T-helper 9 cell (primary cell): ENCODE data around the gene SPOUT1.
"Not testable (repeated sequence)": the region's sequence is repeated elsewhere in the genome, so short reads cannot be mapped to it uniquely, and the experiment has no call there.

Experiments used
- DNase-seq: peaks from one replicate; pipeline ENCODE4 v3.0.0-alpha.2; 2020

Gene SPOUT1

DNA sequence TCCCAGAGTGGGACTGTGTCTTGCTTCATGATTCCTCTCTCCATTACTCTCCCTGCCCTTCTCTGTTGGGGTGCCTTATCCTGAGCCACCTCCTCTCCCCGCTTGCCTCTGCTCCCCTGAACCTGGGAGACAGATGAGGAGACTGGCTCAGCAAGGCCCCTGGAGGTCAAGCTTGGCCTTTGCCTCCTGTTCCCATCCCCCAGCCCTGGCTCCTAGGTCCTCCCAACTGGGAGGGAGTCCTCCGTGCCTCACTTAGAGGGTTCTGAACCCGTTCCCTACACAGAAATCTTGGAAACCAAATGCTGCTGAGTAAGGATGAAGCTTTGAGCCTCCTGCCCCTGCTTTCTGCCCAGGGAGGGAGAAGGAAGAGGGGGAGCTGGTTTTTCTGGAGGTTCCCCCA lies 21.1 kb downstream of the SPOUT1 start:
- DNase-seq, result no peak

DNA sequence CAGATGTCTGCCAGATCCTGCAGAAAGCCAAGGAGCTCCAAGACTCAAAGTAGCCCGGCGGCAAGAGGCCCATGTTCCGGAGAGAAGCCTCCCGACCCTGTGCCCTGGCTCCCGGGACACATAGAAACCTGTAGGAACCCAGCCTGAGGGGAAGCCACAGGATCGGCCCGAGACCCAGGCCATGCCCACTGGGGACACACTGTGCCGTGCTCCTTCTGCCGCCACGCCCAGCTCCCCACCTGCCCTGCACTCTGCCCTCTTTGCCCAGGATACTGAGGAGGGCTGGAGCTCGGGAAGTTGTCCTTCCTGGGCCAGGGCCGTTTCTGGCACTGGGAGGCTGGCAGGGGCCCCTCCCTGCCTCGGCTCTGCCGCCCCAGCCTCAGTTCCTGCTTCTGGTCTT lies 21.8 kb downstream of the SPOUT1 start:
- no peak for DNase-seq

DNA sequence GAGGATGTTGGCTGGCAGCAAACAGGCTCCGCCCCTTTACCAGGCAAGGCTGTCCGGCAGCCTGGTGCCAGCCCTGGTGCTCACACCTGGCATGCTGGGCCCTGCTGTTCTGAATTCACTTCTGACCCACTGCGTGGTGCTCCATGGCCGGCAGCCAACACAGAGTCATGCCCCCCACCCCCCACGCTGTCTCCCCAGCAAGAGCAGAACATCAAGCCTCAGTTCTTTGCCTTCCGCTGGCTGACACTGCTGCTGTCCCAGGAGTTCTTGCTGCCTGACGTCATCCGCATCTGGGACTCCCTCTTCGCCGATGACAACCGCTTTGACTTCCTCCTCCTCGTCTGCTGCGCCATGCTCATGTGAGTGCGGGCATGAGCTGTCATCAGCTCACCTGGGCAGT lies 23.9 kb downstream of the SPOUT1 start:
- DNase-seq, result no peak

DNA sequence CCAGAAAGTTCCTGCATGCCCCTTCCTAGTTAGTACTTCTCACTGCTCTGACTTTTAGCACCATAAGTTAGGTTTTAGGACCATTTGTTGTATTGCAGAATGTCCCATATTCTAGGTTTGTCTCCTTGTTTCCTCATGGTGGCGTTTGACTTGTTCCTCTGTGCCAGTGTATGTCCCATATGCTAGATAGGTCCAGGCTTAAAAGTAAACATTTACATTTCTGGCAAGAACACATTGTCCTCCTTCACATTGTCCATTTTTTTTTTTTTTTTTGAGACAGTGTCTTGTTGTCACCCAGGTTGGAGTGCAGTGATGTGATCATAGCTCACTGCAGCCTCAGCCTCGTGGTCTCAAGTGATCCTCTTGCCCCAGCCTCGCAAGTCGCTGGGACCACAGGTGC lies 27.1 kb downstream of the SPOUT1 start:
- DNase-seq, result no peak

DNA sequence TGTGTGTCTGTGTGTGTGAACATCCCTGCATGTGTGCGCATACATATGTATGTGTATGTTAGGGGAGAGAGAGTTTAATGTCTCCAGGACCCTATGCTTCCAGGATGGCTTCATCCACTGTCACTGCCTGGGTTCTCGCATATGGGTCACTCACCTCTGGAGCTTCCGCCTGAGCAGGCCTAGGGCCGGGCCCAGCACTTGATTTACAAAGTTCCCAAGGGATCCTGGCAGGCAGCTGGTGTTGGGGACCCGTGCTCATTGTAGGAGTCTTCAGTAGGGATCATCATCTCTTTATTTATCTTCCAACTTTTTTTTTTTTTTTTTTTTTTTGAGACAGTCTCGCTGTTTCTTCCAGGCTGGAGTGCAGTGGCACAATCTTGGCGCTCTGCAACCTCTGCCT lies 29.5 kb downstream of the SPOUT1 start:
- DNase-seq, result no peak

DNA sequence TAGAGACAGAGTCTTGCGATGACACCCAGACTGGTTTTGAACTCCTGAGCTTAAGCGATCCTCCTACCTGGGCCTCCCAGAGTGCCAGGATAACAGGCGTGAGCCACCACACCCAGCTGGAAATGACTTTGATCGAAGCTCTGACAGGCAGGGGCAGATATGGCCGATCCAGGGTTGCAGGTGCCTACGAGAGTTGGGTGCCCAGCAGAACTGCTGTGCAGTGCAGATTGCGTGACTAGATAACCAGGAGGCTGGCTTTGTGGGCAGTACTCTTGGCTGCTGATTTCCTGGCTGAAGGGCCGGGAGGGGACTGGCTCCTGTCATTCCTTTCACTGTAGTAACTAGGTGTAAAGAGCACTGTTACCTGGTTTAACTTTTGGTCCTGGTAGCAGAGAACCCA lies 30.7 kb downstream of the SPOUT1 start:
- no peak for DNase-seq

DNA sequence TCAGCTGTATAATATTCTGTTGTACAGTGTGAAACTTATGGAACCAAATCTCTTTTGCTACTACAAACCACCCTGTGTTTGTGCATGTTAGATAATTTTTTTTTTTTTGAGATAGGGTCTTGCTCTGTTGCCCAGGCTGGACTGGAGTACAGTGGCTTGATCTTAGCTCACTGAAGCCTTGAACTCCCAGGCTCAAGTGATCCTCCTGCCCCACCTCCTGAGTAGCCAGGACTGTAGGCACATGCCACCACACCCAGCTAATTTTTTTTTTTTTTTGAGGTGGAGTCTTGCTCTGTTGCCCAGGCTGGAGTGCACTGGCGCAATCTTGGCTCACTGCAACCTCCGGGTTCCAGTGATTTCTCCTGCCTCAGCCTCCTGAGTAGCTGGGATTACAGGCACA lies 34.6 kb downstream of the SPOUT1 start:
- DNase-seq, result not testable (repeated sequence)

DNA sequence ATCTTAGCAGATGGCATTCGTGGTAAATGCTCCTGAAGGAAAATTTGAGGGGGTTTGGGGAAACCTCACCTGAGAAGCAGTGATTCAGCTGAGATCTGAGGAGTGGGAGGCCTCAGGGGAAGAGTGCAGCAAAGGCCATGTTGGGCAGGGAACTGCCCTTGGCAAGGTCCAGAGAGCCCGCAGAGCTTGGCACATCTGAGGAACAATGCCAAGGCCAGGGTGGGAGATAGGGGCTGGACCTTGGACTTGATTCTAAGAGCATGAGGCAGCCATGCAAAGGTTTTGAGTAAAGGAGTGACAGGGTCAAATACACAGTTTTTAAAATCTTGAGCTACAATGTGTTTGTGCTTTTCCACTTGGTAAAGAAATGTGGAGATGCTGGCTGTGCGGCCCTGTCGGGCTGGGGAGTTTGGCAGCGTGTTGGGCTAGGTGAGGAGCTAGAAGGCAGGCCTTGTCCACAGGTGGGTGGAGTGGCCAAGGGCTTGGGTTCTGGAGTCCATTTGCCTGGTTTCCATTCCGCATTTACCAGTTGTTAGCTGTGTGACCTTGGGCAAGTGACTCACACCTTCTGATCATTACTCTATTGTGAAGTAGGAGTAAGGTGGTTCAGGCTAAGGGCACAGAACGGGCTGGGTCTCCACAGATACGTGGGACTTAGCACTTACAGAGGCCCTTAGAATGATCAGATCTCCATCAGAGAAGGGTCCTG lies 36.5 kb downstream of the SPOUT1 start:
- DNase-seq, result no peak

DNA sequence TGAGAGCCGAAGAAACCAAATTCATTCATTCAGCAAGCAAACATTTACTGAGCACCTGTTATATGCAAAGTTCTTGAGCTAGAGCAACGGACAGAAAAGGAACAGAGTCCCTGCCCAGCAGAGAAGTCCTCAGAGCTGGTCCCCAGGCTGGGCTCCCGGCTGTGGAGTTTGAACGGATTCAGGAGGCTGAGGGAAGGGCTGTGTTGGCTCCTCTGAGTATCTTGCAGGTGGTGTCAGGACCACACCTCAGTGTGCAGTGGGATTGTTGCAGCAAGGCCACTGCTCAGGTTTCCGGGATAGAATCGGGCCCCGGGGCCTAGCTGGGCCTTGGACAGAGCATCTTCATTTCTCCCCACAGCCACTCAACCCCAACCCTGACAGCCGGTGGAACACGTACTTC lies 37.5 kb downstream of the SPOUT1 start:
- no peak for DNase-seq

DNA sequence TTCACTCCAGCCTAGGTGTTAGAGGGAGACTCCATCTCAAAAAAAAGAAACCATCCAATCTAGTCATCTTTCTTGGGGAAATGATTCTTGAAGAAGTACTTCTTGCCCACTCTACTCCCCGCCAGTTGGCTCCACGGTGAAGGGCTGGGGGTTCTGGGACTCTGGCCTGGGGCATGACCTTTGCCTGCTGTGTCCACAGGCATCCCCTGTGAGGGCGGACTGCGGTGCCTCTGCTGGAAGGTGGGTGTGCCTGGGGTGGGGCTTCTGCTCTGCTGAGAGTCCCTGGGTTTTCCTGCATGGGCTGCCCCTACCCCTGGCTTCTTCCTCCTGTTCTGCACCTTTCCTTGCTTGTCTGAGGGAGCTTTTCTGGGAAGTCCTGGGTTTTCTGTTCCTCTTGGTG lies 39.1 kb downstream of the SPOUT1 start:
- no peak for DNase-seq

DNA sequence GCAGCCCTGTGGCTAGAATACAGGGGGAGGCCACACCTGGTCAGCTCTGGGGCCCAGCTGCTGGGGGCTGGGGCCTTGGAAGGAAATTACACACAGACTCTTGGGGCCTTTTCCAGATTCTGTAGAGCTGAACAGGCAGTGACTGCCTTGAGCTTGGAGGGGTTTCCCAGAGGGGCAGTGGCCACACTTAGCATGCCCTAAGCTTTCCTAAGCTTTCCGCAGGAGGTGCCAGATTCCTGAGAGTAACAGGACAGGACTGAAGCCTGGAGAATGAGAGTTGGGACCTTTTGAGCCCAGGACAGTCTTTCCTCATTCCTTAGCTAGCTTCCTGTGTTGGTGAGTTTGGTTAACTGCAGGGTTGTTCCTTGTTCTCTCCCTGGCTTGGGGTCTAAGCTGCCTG lies 41.1 kb downstream of the SPOUT1 start:
- DNase-seq, result no peak

DNA sequence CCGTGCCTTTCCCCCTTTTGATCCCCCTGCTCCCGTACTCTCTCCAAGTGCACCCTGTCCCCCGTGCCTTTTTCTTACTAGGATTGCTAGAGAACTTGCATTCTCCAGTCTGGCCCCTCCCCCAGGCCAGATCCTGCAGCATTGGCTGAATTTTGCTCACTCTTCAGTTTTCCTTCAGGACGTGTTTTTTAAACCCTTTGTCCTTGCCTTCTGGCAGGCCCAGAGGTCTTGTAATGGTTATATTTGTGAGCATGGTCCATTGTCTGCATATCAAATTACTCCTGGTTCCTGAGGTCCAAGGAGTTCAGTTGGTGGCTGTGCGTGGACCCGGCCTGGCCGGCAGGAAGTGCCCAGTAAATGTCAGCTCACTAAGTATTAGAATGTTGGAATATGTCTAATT lies 41.9 kb downstream of the SPOUT1 start:
- DNase-seq, result no peak

DNA sequence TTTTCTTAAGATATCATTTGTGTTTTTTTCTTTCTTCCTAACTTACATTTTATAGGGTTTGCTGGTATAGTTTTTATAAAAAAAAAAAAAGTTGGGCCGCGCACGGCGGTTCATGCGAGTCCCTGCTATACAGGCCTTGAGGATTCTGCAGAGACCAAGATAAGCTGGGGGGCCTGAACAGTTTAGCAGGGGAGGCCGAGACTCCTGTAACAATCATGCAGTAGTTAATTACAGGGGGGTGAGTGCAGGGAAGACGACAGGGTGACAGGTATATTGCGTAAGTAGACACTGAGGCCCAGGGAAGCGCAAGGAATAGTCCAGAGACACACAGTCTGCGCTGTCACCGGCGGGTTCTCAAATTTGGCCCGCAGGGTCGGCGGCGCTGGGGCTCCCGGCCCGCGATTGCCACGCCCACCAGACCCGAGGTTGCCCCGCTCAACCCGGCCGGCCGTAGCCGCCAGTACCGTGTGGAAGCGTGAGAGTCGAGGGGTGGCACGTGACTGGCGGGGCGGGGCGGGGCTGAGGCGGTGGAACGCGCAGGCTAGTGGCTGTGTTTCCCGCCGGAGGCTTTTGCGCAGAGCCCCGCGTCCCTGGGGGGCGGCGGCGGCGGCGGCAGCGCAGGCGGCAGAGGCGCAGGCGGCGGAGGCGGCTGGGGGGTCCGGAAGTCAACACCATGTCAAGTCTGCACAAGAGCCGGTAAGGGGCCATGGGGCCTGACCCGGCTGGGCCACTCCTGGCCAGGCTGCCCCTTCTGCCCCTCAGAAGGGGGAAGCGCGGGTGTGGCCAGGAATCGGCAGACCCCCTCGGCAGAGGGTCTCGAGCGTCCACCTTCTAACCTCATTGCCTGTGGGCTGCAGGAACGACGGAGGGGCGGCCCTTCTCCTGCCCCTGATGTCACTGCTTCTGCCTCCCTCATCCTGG lies 42.7 kb downstream of the SPOUT1 start, which contains the start of gene TBC1D13:
Gene TBC1D13 (plus strand): TSS at position 573 of the 921 bp plus-strand sequence. CDS start 101 bp downstream, at position 674.
- DNase-seq, result peak; percentile 89

DNA sequence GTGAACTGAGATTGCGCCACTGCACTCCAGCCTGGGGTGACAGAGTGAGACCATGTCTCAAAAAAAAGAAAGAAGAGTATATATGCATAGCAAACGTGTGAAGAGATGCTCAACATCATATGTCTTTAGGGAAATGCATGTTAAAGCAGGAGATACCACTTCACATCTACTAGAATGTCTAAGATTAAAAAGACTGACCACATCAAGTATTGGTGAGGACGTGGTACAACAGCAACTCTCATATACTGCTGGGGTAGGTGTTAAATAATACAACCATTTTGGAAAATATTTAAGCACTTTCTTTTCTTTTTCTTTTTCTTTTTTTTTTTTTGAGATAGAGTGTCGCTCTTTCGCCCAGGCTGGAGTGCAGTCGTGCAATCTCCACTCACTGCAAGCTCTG lies 44.2 kb downstream of the SPOUT1 start:
- no peak for DNase-seq

DNA sequence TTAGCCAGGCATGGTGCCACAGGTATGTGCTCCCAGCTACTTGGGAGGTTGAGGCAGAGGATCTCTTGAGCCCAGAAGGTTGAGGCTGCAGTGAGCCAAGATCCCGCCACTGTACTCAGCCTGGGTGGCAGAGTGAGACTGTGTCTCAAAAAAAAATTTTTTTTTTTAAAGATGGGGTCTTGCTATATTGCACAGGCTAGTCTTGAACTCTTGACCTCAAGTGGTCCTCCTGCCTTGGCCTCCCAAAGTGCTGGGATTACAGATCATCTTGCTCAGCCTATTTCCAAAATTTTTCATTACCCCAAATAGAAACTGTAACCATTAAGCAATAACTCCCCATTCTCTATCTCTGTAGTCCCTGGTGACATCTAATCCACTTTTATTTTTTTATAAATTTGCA lies 46.9 kb downstream of the SPOUT1 start:
- no peak for DNase-seq

DNA sequence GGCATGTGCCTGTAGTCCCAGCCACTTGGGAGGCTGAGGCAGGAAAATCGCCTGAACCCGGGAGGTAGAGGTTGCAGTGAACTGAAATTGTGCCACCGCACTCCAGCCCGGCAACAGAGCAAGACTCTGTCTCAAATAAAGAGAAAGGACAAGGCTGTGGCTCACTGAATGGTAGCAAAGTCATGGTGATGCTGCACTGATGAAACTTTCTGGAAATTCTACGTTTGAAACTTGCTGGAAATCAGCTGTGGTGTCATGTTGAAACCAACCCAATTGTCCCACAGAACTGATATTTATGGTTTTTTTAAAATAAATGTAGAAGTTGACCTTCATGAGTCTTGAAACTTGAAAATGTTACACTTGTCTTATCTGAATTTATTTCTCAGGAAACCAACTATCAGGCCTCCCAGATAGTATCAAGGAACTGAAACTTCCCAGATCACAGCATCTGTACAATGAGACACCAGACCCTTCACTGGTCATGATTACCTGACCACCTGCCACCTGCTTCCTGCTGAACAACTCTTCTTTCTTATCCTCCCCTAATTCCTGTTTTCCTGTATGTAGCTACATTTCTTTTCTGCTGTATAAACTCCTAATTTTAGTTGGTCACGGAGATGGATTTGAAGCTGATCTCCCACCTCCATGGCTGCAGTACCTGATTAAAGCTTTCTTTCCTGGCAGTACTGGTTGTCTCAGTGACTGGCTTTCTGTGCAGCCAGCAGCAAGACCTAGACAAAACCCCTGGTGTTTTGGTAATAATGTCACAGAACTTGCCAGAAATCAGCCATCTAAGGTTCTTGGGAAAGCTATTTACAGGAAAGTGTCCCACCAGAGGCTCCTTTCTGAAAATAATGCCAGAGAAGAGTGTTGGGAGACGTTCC lies 48.2 kb downstream of the SPOUT1 start:
- DNase-seq, result no peak

DNA sequence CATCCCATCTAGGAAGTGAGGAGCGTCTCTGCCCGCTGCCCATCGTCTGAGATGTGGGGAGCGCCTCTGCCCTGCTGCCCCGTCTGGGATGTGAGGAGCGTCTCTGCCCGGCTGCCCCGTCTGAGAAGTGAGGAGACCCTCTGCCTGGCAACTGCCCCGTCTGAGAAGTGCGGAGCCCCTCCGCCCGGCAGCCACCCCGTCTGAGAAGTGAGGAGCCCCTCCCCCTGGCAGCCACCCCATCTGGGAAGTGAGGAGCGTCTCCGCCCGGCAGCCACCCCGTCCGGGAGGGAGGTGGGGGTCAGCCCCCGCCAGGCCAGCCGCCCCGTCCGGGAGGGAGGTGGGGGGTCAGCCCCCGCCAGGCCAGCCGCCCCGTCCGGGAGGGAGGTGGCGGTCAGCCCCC lies 49.5 kb downstream of the SPOUT1 start:
- not testable (repeated sequence) for DNase-seq

DNA sequence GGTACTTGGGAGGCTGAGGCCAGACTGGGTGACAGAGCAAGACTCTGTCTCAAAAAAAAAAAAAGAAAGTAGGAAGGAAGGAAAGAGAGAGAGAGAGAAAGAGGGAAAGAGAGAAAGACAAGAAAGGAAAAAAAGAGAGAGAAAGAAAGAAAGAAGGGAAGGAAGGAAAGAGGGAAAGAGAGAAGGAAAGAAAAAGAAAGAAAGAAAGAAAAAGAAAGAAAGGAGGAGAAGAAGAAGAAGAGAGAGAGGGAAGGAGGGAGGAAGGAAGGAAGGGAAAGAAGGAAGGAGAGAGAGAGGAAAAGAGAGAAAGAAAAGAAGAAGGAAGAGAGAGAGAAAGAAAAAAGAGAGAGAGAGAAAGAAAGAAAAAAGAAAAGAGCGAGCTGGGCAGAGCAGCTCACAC lies 54.8 kb downstream of the SPOUT1 start:
- no peak for DNase-seq

DNA sequence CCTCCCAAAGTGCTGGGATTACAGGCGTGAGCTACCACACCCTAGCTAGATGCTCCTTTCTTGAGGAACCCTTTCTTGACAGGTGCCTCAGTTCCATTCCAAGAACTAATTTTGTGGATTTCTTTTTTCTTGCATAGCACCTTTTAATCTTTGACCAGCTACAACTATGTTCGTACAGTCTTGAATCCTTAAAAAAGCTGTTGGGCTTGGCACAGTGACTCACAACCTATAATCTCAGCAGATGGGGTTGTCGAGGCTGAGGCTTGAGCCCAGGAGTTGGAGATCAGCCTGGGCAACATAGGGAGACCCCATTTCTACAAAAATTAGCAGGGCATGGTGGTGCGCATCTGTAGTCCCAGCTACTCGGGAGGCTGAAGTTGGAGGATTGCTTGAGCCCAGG lies 56.5 kb downstream of the SPOUT1 start:
- no peak for DNase-seq

DNA sequence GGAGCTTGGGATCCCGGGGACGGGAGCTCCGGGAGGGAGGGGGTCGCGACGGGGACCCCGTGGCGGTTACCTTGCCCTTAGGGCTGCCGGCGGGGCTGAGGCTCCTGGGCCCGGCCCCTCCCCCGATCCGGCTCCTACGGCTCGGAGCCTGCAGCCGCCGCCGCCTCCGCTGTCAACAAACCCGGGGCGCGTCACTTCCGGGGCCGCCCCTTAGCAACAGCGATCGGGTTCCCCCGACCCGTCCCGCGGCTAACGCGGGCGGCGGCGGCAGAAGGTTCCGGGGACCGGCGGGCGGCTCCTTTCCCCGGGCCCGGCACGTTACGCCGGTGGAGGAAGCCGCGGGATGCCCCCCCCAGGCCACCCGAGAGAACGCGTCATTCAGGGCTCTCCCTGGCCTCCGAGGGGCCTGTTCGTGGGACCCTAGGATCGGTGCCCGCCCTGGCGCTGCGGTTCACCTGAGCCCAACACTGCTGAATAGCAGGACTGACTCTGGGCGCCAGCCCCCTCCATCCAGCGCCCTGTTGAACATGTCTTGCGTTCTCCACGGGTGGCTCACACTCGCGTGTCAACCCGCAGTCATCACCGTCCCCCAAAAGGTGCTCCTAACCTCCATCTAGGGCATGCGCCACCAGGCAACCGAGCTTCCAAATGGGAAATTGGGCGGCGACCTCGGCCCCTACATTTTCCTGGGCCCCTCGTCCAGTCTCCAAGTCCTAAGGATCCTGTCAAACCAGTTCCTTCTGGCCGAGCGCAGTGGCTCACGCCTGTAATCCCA lies 57.7 kb downstream of the SPOUT1 start, which contains the start of gene ZER1:
Gene ZER1 (minus strand): TSS at position 183 of the 775 bp plus-strand sequence. CDS start 16,362 bp downstream, outside the sequence.
- DNase-seq, result peak; percentile 93

DNA sequence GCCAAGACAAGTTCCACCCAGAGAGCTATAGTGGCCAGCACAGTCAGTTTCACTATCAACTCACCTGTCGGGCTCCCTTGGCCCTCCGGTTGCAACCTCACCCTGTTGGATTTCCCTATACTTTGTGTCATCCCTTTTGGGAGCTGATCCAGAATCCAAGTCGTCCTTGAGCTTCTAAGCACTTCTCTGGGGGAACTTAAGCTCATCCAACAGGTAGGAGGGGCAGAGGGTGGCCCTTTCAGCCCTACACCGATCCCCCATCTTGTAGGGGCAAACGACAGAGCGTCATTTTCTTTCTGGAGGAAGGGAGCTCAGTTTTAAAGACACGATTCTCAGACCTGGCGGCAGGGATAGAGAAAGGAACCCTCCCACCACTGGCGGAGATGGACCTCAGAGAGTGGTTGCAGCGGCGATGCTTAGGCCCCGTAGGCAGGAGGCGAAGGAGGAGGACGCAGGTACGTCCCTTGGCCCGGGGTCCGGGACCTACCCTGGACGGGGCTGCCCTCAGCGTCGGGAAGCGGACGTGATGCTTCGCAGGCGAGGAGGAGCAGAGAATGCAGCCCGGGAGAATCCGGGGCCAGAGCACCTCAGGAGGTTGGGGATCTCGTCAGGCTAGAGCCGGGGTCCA lies 58.4 kb downstream of the SPOUT1 start:
- peak; percentile 4 for DNase-seq
